ENCODE data around the gene KMT2D. TPM values are rescaled to one million over a fixed set of nuclear protein-coding genes. Genes with fewer than 3 reads are reported as not detected.

Gene KMT2D
- total and polyA plus RNA-seq, 10 of the 15 experiments (the other 5 are each of a cell fraction or from before 2014, with no cell fraction given) = 0.51 to 71.5 (median 10.4) TPM

DNA sequence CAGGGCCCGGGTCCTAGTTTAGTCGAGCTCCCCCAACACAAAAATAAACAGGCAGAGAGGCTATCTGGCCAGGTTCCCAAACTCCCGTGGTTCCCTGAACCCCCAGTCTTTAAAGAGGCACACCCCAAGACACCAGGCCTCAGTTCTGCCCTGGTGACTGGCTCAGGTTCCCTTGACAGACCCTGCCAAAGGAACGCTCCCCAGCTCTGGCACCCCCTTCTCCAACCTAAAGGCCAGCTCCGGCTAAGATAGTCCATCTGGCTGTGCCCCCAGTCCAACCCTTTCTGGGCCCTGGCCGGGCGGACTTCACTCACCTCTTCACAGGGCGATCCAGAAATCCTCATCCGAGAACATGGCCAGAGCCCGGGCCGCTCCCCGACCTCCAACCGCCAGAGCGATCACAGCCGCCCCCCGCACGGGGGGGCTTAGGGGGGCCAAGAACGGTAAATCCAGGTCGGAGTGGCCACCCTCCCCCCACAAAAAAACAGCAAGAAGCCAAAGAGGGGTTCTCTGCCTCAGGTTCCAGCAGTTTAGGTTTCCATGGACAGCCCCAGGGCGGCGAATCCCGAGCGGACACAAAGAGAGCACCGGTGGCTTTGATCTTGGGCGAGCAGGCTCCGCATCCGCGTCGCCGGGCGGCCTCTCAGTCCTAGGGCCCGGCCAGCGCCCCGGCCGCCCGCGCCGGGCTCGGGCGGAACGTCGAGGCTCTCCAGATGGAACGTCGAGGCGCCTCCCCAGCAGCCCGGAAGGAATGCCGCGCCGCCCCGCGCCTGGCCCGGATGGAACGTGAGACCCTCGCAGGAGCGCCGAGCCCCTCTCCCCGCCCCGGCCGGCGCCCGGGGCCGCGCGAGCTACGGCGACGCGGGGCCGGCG lies 1.1 kb downstream of the KMT2D start (continued):
- TF ChIP-seq, protein P1, sequence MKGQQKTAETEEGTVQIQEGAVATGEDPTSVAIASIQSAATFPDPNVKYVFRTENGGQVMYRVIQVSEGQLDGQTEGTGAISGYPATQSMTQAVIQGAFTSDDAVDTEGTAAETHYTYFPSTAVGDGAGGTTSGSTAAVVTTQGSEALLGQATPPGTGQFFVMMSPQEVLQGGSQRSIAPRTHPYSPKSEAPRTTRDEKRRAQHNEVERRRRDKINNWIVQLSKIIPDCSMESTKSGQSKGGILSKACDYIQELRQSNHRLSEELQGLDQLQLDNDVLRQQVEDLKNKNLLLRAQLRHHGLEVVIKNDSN (IDR thresholded peaks at IDR 0.05; ENCODE audit: borderline replicate concordance, extremely low read length, insufficient read depth, low read depth, low read length) = no peak
- TF ChIP-seq ZNF384 (IDR thresholded peaks at IDR 0.05; ENCODE audit: borderline replicate concordance, low read depth, low read length) (no peak), POLR2AphosphoS5 (IDR thresholded peaks at IDR 0.05; ENCODE audit: low read length) (no peak), POU2F2 (IDR thresholded peaks at IDR 0.05; ENCODE audit: borderline replicate concordance, low read depth, low read length) (no peak), CBX3 (IDR thresholded peaks at IDR 0.05; ENCODE audit: borderline replicate concordance, low read depth) (no peak), CREB1 (IDR thresholded peaks at IDR 0.05; ENCODE audit: low read depth) (no peak), BMI1 (IDR thresholded peaks at IDR 0.05; ENCODE audit: borderline replicate concordance) (no peak), PML (IDR thresholded peaks at IDR 0.05; ENCODE audit: low read length) (no peak), FOXK2 (IDR thresholded peaks at IDR 0.05) (no peak)
- TF ChIP-seq, protein P2, sequence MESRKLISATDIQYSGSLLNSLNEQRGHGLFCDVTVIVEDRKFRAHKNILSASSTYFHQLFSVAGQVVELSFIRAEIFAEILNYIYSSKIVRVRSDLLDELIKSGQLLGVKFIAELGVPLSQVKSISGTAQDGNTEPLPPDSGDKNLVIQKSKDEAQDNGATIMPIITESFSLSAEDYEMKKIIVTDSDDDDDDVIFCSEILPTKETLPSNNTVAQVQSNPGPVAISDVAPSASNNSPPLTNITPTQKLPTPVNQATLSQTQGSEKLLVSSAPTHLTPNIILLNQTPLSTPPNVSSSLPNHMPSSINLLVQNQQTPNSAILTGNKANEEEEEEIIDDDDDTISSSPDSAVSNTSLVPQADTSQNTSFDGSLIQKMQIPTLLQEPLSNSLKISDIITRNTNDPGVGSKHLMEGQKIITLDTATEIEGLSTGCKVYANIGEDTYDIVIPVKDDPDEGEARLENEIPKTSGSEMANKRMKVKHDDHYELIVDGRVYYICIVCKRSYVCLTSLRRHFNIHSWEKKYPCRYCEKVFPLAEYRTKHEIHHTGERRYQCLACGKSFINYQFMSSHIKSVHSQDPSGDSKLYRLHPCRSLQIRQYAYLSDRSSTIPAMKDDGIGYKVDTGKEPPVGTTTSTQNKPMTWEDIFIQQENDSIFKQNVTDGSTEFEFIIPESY (IDR thresholded peaks at IDR 0.05) = no peak

Data from GM12878 (cell line).